H9 (cell line): ENCODE results near the gene RPEL1. TPM values are rescaled to one million over a fixed set of nuclear protein-coding genes. Genes with fewer than 3 reads are reported as not detected.

Source experiments
- DNase-seq: peaks from one replicate; pipeline ENCODE4 v3.0.0-alpha.2; 2017
- H2AFZ ChIP-seq: one replicate; pipeline ENCODE4 v1.6.1; 2013; ENCODE audit warnings: mild to moderate bottlenecking, low read length, control low read depth, moderate library complexity
- H2AK5ac ChIP-seq: 2 replicates; pipeline ENCODE4 v1.6.1; 2013; ENCODE audit warnings: low read length, control low read depth, mixed read lengths; ENCODE audit not compliant: insufficient read length
- H2BK120ac ChIP-seq: one replicate; pipeline ENCODE4 v1.6.1; 2013; ENCODE audit warnings: low read depth, mild to moderate bottlenecking, low read length, control low read depth, inconsistent platforms; ENCODE audit not compliant: poor library complexity, severe bottlenecking
- H2BK12ac ChIP-seq: 2 replicates; pipeline ENCODE4 v1.6.1; 2013; ENCODE audit warnings: low read length, control low read depth, mixed read lengths, low read depth; ENCODE audit not compliant: insufficient read length
- H2BK15ac ChIP-seq: 2 replicates; pipeline ENCODE4 v1.6.1; 2013; ENCODE audit warnings: low read depth, low read length, control low read depth
- H2BK20ac ChIP-seq: one replicate; pipeline ENCODE4 v1.6.1; 2013; ENCODE audit warnings: low read depth, mild to moderate bottlenecking, low read length, control low read depth, inconsistent platforms; ENCODE audit not compliant: poor library complexity, severe bottlenecking
- H2BK5ac ChIP-seq: 2 replicates; pipeline ENCODE4 v1.6.1; 2013; ENCODE audit warnings: low read length, control low read depth, mixed read lengths; ENCODE audit not compliant: insufficient read length
- H3K14ac ChIP-seq: 2 replicates; pipeline ENCODE4 v1.6.1; 2013; ENCODE audit warnings: low read length, control low read depth; ENCODE audit not compliant: insufficient read depth
- H3K18ac ChIP-seq: 2 replicates; pipeline ENCODE4 v1.6.1; 2013; ENCODE audit warnings: low read depth, mild to moderate bottlenecking, mixed read lengths, low read length, control low read depth; ENCODE audit not compliant: insufficient read length
- H3K23ac ChIP-seq: 2 replicates; pipeline ENCODE4 v1.6.1; 2013; ENCODE audit warnings: low read length, control low read depth, mixed read lengths, low read depth; ENCODE audit not compliant: insufficient read length
- H3K23me2 ChIP-seq: 2 replicates; pipeline ENCODE4 v1.6.1; 2013; ENCODE audit warnings: low read depth, mild to moderate bottlenecking, mixed read lengths, low read length, control low read depth; ENCODE audit not compliant: insufficient read length, poor library complexity, severe bottlenecking
- H3K27ac ChIP-seq: 2 replicates; pipeline ENCODE4 v1.5.1; 2013; ENCODE audit warnings: low read length, control low read depth, mixed read lengths, low read depth; ENCODE audit not compliant: insufficient read length
- H3K27me3 ChIP-seq: 2 replicates; pipeline ENCODE4 v1.6.1; 2013; ENCODE audit warnings: low read length, control low read depth, inconsistent platforms; ENCODE audit not compliant: insufficient read depth
- H3K4ac ChIP-seq: 2 replicates; pipeline ENCODE4 v1.6.1; 2013; ENCODE audit warnings: low read depth, mild to moderate bottlenecking, control low read depth, inconsistent platforms, low read length, moderate library complexity
- H3K4me1 ChIP-seq: 2 replicates; pipeline ENCODE4 v1.6.1; 2013; ENCODE audit warnings: low read length, control low read depth, inconsistent platforms; ENCODE audit not compliant: insufficient read depth
- H3K4me2 ChIP-seq: 2 replicates; pipeline ENCODE4 v1.6.1; 2013; ENCODE audit warnings: low read length, control low read depth, mixed read lengths; ENCODE audit not compliant: insufficient read length, insufficient read depth
- H3K56ac ChIP-seq: 2 replicates; pipeline ENCODE4 v1.6.1; 2013; ENCODE audit warnings: low read depth, mild to moderate bottlenecking, mixed read lengths, low read length, control low read depth; ENCODE audit not compliant: insufficient read length
- H3K79me1 ChIP-seq: 2 replicates; pipeline ENCODE4 v1.6.1; 2013; ENCODE audit warnings: low read depth, mild to moderate bottlenecking, moderate library complexity, low read length, control low read depth, inconsistent platforms; ENCODE audit not compliant: insufficient read depth, poor library complexity, severe bottlenecking
- H3K79me2 ChIP-seq: 2 replicates; pipeline ENCODE4 v1.6.1; 2013; ENCODE audit warnings: low read length, control low read depth, inconsistent platforms; ENCODE audit not compliant: insufficient read depth
- H3K9ac ChIP-seq: 2 replicates; pipeline ENCODE4 v1.6.1; 2013; ENCODE audit warnings: low read length, control low read depth, mixed read lengths; ENCODE audit not compliant: insufficient read length; ENCODE audit errors: extremely low read depth
- H3K9me3 ChIP-seq: one replicate; pipeline ENCODE4 v1.6.1; 2013; ENCODE audit warnings: low read depth, low read length, inconsistent platforms; ENCODE audit not compliant: control insufficient read depth
- H3T11ph ChIP-seq: one replicate; pipeline ENCODE4 v1.6.1; 2013; ENCODE audit warnings: mild to moderate bottlenecking, low read length, control low read depth, inconsistent platforms
- H4K20me1 ChIP-seq: one replicate; pipeline ENCODE4 v1.6.1; 2013; ENCODE audit not compliant: control insufficient read depth, insufficient read length, insufficient read depth
- H4K5ac ChIP-seq: 2 replicates; pipeline ENCODE4 v1.6.1; 2013; ENCODE audit warnings: low read depth, mild to moderate bottlenecking, mixed read lengths, low read length, control low read depth; ENCODE audit not compliant: insufficient read length
- H4K8ac ChIP-seq: replicated peaks from 2 replicates; pipeline ENCODE4 v1.6.1; 2013; ENCODE audit warnings: low read length, control low read depth, mixed read lengths, low read depth; ENCODE audit not compliant: insufficient read length
- H4K91ac ChIP-seq: 2 replicates; pipeline ENCODE4 v1.6.1; 2013; ENCODE audit warnings: low read depth, mild to moderate bottlenecking, moderate library complexity, mixed read lengths, low read length, control low read depth; ENCODE audit not compliant: insufficient read length
- H3K27ac Mint-ChIP-seq, 3 experiments: 2 replicates in 2 of 3; 3 replicates in 1 of 3; pipeline ENCODE4 v1.8.0; 2020 to 2021; ENCODE audit warnings: mixed read lengths in 3 of 3, mild to moderate bottlenecking in 1 of 3, moderate library complexity in 1 of 3
- H3K27me3 Mint-ChIP-seq: 2 replicates; pipeline ENCODE4 v1.8.0; 2021; ENCODE audit warnings: low read depth, mild to moderate bottlenecking, moderate library complexity, mixed read lengths
- H3K36me3 Mint-ChIP-seq, 3 experiments: 2 replicates in 2 of 3; 3 replicates in 1 of 3; pipeline ENCODE4 v1.8.0; 2020 to 2021; ENCODE audit warnings: low read depth in 3 of 3, mixed read lengths in 3 of 3; ENCODE audit not compliant: insufficient read depth in 1 of 3
- H3K4me1 Mint-ChIP-seq, 2 experiments: 2 replicates each; pipeline ENCODE4 v1.8.0; 2020; ENCODE audit warnings: mixed read lengths in 2 of 2
- H3K4me3 Mint-ChIP-seq, 2 experiments: 2 replicates in 1 of 2; 3 replicates in 1 of 2; pipeline ENCODE4 v1.8.0; 2020 to 2021; ENCODE audit warnings: mild to moderate bottlenecking in 2 of 2, mixed read lengths in 2 of 2, moderate library complexity in 1 of 2
- H3K9me3 Mint-ChIP-seq, 2 experiments: 2 replicates in 1 of 2; 3 replicates in 1 of 2; pipeline ENCODE4 v1.8.0; 2020; ENCODE audit warnings: mild to moderate bottlenecking in 2 of 2, mixed read lengths in 2 of 2, moderate library complexity in 1 of 2
- WGBS: extraction: QIAGEN DNeasy Blood & Tissue Kit; methylation state at CpG from one replicate; pipeline ENCODE4 v1.1.7; 2013; ENCODE audit warnings: missing lambda C conversion rate, low lambda C conversion rate, mixed read lengths; ENCODE audit not compliant: insufficient read length; ENCODE audit errors: extremely low coverage; 5-methylcytosine and 5-hydroxymethylcytosine counted together
- total RNA-seq: library from RNA; stranded (reverse); gene quantifications from 2 replicates; pipeline ENCODE4 v1.2.1, GENCODE V29; 2021
- TF ChIP-seq, protein P1 (sequence below): fragments of 200-600 bp; sonication (generic); conservative IDR thresholded peaks from 3 replicates; pipeline ENCODE4 v1.8.0; 2021; ENCODE audit warnings: antibody characterized with exemption, mild to moderate bottlenecking

Gene RPEL1
- total RNA-seq, 1 experiment from 2014 or later = 0.13 TPM

DNA sequence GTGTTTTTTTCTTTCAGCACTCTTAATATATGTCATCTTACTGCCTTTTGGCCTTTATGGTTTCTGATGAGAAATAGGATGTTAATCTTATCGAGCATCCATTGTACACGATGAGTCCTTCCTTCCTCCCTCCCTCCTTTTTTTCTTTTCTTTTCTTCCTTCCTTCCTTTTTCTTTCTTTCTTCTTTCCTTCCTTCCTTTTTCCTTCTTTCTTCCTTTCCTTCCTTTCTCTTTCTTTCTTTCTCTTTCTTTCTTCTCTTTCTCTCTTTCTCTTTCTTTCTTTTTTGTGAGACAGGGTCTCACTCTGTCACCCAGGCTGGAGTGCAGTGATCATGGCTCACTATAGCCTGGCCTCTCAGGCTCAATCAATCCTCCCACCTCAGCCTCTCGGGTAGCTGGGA is 8.4 kb downstream of the RPEL1 start:
- Histone ChIP-seq H3K79me2 (no peaks in the 10 kb centered on the region), H4K8ac (no peak overlapping the region), H3K14ac (no peak overlapping the region), H3K4me2 (no peak overlapping the region), H3K9ac (no peak overlapping the region), H2BK20ac (no peak overlapping the region), H2AFZ (no peak overlapping the region), H4K91ac (no peak overlapping the region), H2BK15ac (no peak overlapping the region), H2BK120ac (no peak overlapping the region), H3K4ac (no peak overlapping the region), H2BK5ac (no peak overlapping the region), H3K56ac (no peak overlapping the region), H3T11ph (no peak overlapping the region), H3K23ac (no peak overlapping the region), H4K5ac (no peak overlapping the region), H4K20me1 (no peaks in the 10 kb centered on the region), H3K23me2 (no peaks in the 10 kb centered on the region), H3K79me1 (no peaks in the 10 kb centered on the region), H2BK12ac (no peak overlapping the region), H3K4me1 (no peaks in the 10 kb centered on the region), H3K18ac (no peak overlapping the region), H3K27ac (no peak overlapping the region), H3K27me3 (no peaks in the 10 kb centered on the region), H2AK5ac (no peak overlapping the region), H3K9me3 (no peaks in the 10 kb centered on the region)
- no peak for DNase-seq
- Mint-ChIP-seq H3K9me3 (peaks cover 15 to 19% of the 10 kb centered on the region in 2 experiments), H3K36me3 (peaks cover 8 to 13% (median 10%) of the 10 kb centered on the region in 3 experiments), H3K27me3 (peaks cover 3% of the 10 kb centered on the region), H3K27ac (no peak overlapping the region), H3K4me1 (peaks cover 3 to 5% of the 10 kb centered on the region in 2 experiments; a peak in 1 of 4 replicates), H3K4me3 (no peak overlapping the region)
- TF ChIP-seq, protein P1, sequence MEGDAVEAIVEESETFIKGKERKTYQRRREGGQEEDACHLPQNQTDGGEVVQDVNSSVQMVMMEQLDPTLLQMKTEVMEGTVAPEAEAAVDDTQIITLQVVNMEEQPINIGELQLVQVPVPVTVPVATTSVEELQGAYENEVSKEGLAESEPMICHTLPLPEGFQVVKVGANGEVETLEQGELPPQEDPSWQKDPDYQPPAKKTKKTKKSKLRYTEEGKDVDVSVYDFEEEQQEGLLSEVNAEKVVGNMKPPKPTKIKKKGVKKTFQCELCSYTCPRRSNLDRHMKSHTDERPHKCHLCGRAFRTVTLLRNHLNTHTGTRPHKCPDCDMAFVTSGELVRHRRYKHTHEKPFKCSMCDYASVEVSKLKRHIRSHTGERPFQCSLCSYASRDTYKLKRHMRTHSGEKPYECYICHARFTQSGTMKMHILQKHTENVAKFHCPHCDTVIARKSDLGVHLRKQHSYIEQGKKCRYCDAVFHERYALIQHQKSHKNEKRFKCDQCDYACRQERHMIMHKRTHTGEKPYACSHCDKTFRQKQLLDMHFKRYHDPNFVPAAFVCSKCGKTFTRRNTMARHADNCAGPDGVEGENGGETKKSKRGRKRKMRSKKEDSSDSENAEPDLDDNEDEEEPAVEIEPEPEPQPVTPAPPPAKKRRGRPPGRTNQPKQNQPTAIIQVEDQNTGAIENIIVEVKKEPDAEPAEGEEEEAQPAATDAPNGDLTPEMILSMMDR = no peak
- no CpG with 5 or more reads among the region's 3 CpGs for WGBS
